H1 (cell line): ENCODE results near the gene PRKCA. TPM values are rescaled to one million over a fixed set of nuclear protein-coding genes. Genes with fewer than 3 reads are reported as not detected.
"Not testable (repeated sequence)": the region's sequence is repeated elsewhere in the genome, so short reads cannot be mapped to it uniquely, and the experiment has no call there.

Experiments
- CTCF ChIA-PET: fragments of 300-600 bp; sonication (Branson Sonifier 250); formaldehyde crosslinking; loops from one replicate; lab custom pipeline; 2021; ENCODE audit not compliant: partially characterized antibody; lab: Charles Lee
- POLR2A ChIA-PET: fragments of 300-600 bp; sonication (Branson Sonifier 250); formaldehyde crosslinking; loops from one replicate; lab custom pipeline; 2021; ENCODE audit warnings: inconsistent platforms; ENCODE audit not compliant: partially characterized antibody; lab: Charles Lee
- DNase-seq, 2 experiments: peaks; one replicate each; pipeline versions ENCODE4 v3.0.0 to v3.0.0-alpha.2; 2010 to 2022; ENCODE audit warnings: low spot score in 2 of 2, low read depth in 1 of 2, mixed read lengths in 1 of 2
- FAIRE-seq: peaks from 2 replicates; lab custom pipeline; 2011; peaks lifted over from hg19 to GRCh38; lab: Jason Lieb, UNC
- H2AFZ ChIP-seq: 2 replicates; pipeline ENCODE4 v1.8.1; 2012; ENCODE audit warnings: low read length, inconsistent platforms
- H2AK5ac ChIP-seq: 2 replicates; pipeline ENCODE4 v1.6.1; 2013; ENCODE audit warnings: low read depth, low read length
- H2BK120ac ChIP-seq: replicated peaks from 2 replicates; pipeline ENCODE3; 2013; ENCODE audit warnings: low read depth, low read length, inconsistent platforms
- H2BK12ac ChIP-seq: 2 replicates; pipeline ENCODE4 v1.6.1; 2013; ENCODE audit warnings: low read depth, low read length
- H2BK15ac ChIP-seq: 2 replicates; pipeline ENCODE4 v1.6.1; 2013; ENCODE audit warnings: low read length
- H2BK20ac ChIP-seq: 2 replicates; pipeline ENCODE4 v1.6.1; 2013; ENCODE audit warnings: low read length
- H2BK5ac ChIP-seq: 2 replicates; pipeline ENCODE4 v1.6.1; 2013; ENCODE audit warnings: low read depth, low read length
- H3K14ac ChIP-seq: 2 replicates; pipeline ENCODE4 v1.6.1; 2013; ENCODE audit warnings: inconsistent platforms; ENCODE audit not compliant: insufficient read length
- H3K18ac ChIP-seq: 2 replicates; pipeline ENCODE4 v1.6.1; 2013; ENCODE audit warnings: low read length; ENCODE audit errors: extremely low read depth
- H3K23ac ChIP-seq: 2 replicates; pipeline ENCODE4 v1.6.1; 2013; ENCODE audit warnings: inconsistent platforms; ENCODE audit not compliant: insufficient read length
- H3K23me2 ChIP-seq: 2 replicates; pipeline ENCODE4 v1.6.1; 2013; ENCODE audit warnings: low read depth, low read length
- H3K27ac ChIP-seq: 2 replicates; pipeline ENCODE4 v1.6.1; 2011; ENCODE audit warnings: low read depth, low read length, inconsistent platforms
- H3K27me3 ChIP-seq, 4 experiments: replicated peaks in 1 of 4; 1 replicate in 1 of 4; 2 replicates in 3 of 4; pipeline versions ENCODE4 v1.6.1 to v1.8.1; 2011 to 2013; ENCODE audit warnings: low read length in 3 of 4, mild to moderate bottlenecking in 3 of 4, inconsistent platforms in 2 of 4, mixed read lengths in 2 of 4, moderate library complexity in 1 of 4; ENCODE audit not compliant: control insufficient read depth in 3 of 4, insufficient read depth in 3 of 4; ENCODE audit errors: extremely low read depth in 1 of 4
- H3K36me3 ChIP-seq, 4 experiments: 2 replicates each; pipeline versions ENCODE4 v1.6.1 to v1.8.1; 2011 to 2013; ENCODE audit warnings: mild to moderate bottlenecking in 4 of 4, low read length in 3 of 4, moderate library complexity in 2 of 4, control low read depth in 1 of 4, inconsistent platforms in 1 of 4; ENCODE audit not compliant: insufficient read depth in 4 of 4, control insufficient read depth in 2 of 4
- H3K4ac ChIP-seq: replicated peaks from 2 replicates; pipeline ENCODE3; 2013; ENCODE audit warnings: low read length, low read depth, mixed read lengths, inconsistent platforms; ENCODE audit not compliant: insufficient read length
- H3K4me1 ChIP-seq, 4 experiments: replicated peaks in 1 of 4; 1 replicate in 1 of 4; 2 replicates in 3 of 4; pipeline versions ENCODE4 v1.6.1 to v1.8.1; 2011 to 2013; ENCODE audit warnings: low read length in 3 of 4, inconsistent platforms in 2 of 4, mixed read lengths in 1 of 4; ENCODE audit not compliant: insufficient read depth in 4 of 4, control insufficient read depth in 3 of 4
- H3K4me2 ChIP-seq, 2 experiments: 2 replicates each; pipeline versions ENCODE4 v1.6.1 to v1.8.1; 2011 to 2013; ENCODE audit warnings: low read depth in 2 of 2, low read length in 2 of 2, control low read depth in 1 of 2, inconsistent platforms in 1 of 2, mild to moderate bottlenecking in 1 of 2; ENCODE audit not compliant: insufficient read depth in 1 of 2
- H3K4me3 ChIP-seq, 4 experiments: fragments of 200-600, 300-600 bp in 1 of 4; sonication (generic), shearing (Covaris generic), sonication (Bioruptor Twin) in 1 of 4; 2 replicates each; pipeline versions ENCODE4 v1.5.1 to v1.8.1; 2011 to 2016; ENCODE audit warnings: low read length in 4 of 4, low read depth in 3 of 4, control low read depth in 2 of 4, inconsistent platforms in 2 of 4, mild to moderate bottlenecking in 2 of 4, mixed read lengths in 1 of 4, moderate library complexity in 1 of 4; ENCODE audit not compliant: insufficient read depth in 2 of 4; ENCODE audit errors: extremely low read depth in 1 of 4
- H3K56ac ChIP-seq: replicated peaks from 2 replicates; pipeline ENCODE3; 2013; ENCODE audit warnings: low read depth, mild to moderate bottlenecking, mixed read lengths, low read length, inconsistent platforms; ENCODE audit not compliant: insufficient read length
- H3K79me1 ChIP-seq: 2 replicates; pipeline ENCODE4 v1.6.1; 2013; ENCODE audit warnings: low read depth, low read length, control low read depth
- H3K79me2 ChIP-seq, 2 experiments: 2 replicates each; pipeline versions ENCODE4 v1.6.1 to v1.8.1; 2012 to 2013; ENCODE audit warnings: low read length in 2 of 2, mild to moderate bottlenecking in 2 of 2, inconsistent platforms in 1 of 2; ENCODE audit not compliant: insufficient read depth in 2 of 2, control insufficient read depth in 1 of 2
- H3K9ac ChIP-seq, 4 experiments: replicated peaks in 1 of 4; 1 replicate in 1 of 4; 2 replicates in 3 of 4; pipeline versions ENCODE4 v1.6.1 to v1.8.1; 2011 to 2013; ENCODE audit warnings: low read depth in 3 of 4, low read length in 3 of 4, control low read depth in 2 of 4, mild to moderate bottlenecking in 2 of 4, moderate library complexity in 2 of 4, inconsistent platforms in 1 of 4; ENCODE audit errors: extremely low read depth in 1 of 4
- H3K9me3 ChIP-seq, 2 experiments: 2 replicates each; pipeline versions ENCODE4 v1.6.1 to v1.8.1; 2012 to 2013; ENCODE audit warnings: mild to moderate bottlenecking in 2 of 2, moderate library complexity in 2 of 2, control low read depth in 1 of 2, inconsistent platforms in 1 of 2, low read depth in 1 of 2, low read length in 1 of 2, mixed read lengths in 1 of 2; ENCODE audit not compliant: insufficient read depth in 2 of 2
- H4K20me1 ChIP-seq, 2 experiments: replicated peaks in 1 of 2; 2 replicates each; pipeline versions ENCODE3 to v1.8.1; 2011 to 2013; ENCODE audit warnings: inconsistent platforms in 2 of 2, low read length in 2 of 2, mild to moderate bottlenecking in 1 of 2; ENCODE audit not compliant: insufficient read depth in 2 of 2, control insufficient read depth in 1 of 2
- H4K5ac ChIP-seq: 2 replicates; pipeline ENCODE4 v1.6.1; 2013; ENCODE audit warnings: low read length, low read depth, mixed read lengths, inconsistent platforms; ENCODE audit not compliant: insufficient read length
- H4K8ac ChIP-seq: 2 replicates; pipeline ENCODE4 v1.8.0; 2013; ENCODE audit warnings: mild to moderate bottlenecking, moderate library complexity, low read length, inconsistent platforms; ENCODE audit not compliant: insufficient read depth; ENCODE audit errors: extremely low read depth
- H4K91ac ChIP-seq: replicated peaks from 2 replicates; pipeline ENCODE3; 2013; ENCODE audit warnings: low read length, mixed read lengths, inconsistent platforms; ENCODE audit not compliant: insufficient read length
- ASH2L ChIP-seq: fragments of 200-600, 300-600 bp; sonication (generic); IDR thresholded peaks from one replicate; pipeline ENCODE4 v1.7.1; 2017; ENCODE audit warnings: low read length
- BRCA1 ChIP-seq: IDR thresholded peaks from 2 replicates; pipeline ENCODE4 v1.6.1; 2012; ENCODE audit warnings: low read depth, low read length, improper control_type of control experiment
- RAD21 ChIP-seq, 2 experiments: IDR thresholded peaks in 1 of 2; conservative IDR thresholded peaks in 1 of 2; 2 replicates each; pipeline ENCODE4 v1.6.1; 2011; ENCODE audit warnings: low read depth in 2 of 2, low read length in 2 of 2, improper control_type of control experiment in 1 of 2, inconsistent platforms in 1 of 2, mild to moderate bottlenecking in 1 of 2, moderate library complexity in 1 of 2
- SUZ12 ChIP-seq: fragments of 200-600 bp; sonication (generic); IDR thresholded peaks from 2 replicates; pipeline ENCODE4 v1.6.1; 2012; ENCODE audit warnings: mild to moderate bottlenecking, inconsistent platforms, low read length, moderate library complexity, mixed read lengths
- ZNF274 ChIP-seq: IDR thresholded peaks from 2 replicates; pipeline ENCODE4 v1.7.0; 2012; ENCODE audit warnings: low read length, borderline replicate concordance; ENCODE audit errors: extremely low read depth
- WGBS, 2 experiments: shearing (Covaris generic) in 1 of 2; methylation state at CpG; one replicate each; pipeline versions ENCODE4 v1.1.6 to v1.1.7; 2013 to 2015; ENCODE audit warnings: low lambda C conversion rate in 2 of 2, mixed read lengths in 2 of 2, inconsistent platforms in 1 of 2, low coverage in 1 of 2, missing lambda C conversion rate in 1 of 2; ENCODE audit not compliant: insufficient replicate concordance in 2 of 2, insufficient coverage in 1 of 2, insufficient read length in 1 of 2; ENCODE audit errors: extremely low coverage in 1 of 2, missing lambda C conversion rate in 1 of 2; 5-methylcytosine and 5-hydroxymethylcytosine counted together
- polyA plus RNA-seq, 7 experiments: library from polyadenylated mRNA; depleted of rRNA in 3 of 7; stranded (reverse) in 5 of 7; unstranded in 2 of 7; fragments of >200 nt in 5 of 7; fragments of 200-250 nt in 2 of 7; gene quantifications; 1 replicate in 5 of 7; 2 replicates in 1 of 7; 4 replicates in 1 of 7; pipeline versions ENCODE4 v1.2.1 to v1.2.3, GENCODE V29; 2011 to 2013; ENCODE audit warnings: missing spikeins in 2 of 7, mixed read lengths in 2 of 7
- total RNA-seq: library from RNA; stranded (reverse); fragmentation: NEBNext Ultra II Directional; extraction: Animal tissue kit (Norgen Biotek cat#: 25700); gene quantifications from 2 replicates; pipeline ENCODE4 v1.2.1, GENCODE V29; 2021

PRKCA gene
- total and polyA plus RNA-seq, 2 of the 8 experiments (the other 6 are each of a cell fraction or from before 2014, with no cell fraction given), result 5.8 to 17.8 TPM

GRCh38 chr17:66488864-66489263, 186.5 kb downstream of the PRKCA start (continued):
- TF ChIP-seq RAD21 (IDR thresholded peaks at IDR 0.05 in 1 of 2, conservative IDR thresholded peaks at IDR 0.05 in 1 of 2; ENCODE audit: low read depth in 2 of 2, low read length in 2 of 2), result no peak
- TF ChIP-seq ASH2L, result no peak
- TF ChIP-seq ZNF274, result no peak
- no peak for TF ChIP-seq SUZ12
- TF ChIP-seq BRCA1, result no peak

GRCh38 chr17:66489576-66489975, 187.2 kb downstream of the PRKCA start:
- H4K20me1 ChIP-seq, H3K27me3 ChIP-seq, H3K9ac ChIP-seq, H3K27ac ChIP-seq, H2BK12ac ChIP-seq, H2BK120ac ChIP-seq, H3K4me3 ChIP-seq, DNase-seq, H3K18ac ChIP-seq, H4K91ac ChIP-seq, H4K5ac ChIP-seq, H3K36me3 ChIP-seq, H3K56ac ChIP-seq, H3K4ac ChIP-seq, H2BK20ac ChIP-seq, H3K14ac ChIP-seq, H3K9me3 ChIP-seq, H2BK15ac ChIP-seq, H2BK5ac ChIP-seq, H3K4me2 ChIP-seq, H2AFZ ChIP-seq, FAIRE-seq, POLR2A ChIA-PET, H3K23me2 ChIP-seq, H2AK5ac ChIP-seq, H3K23ac ChIP-seq, H3K79me2 ChIP-seq, H4K8ac ChIP-seq, H3K79me1 ChIP-seq: not testable (repeated sequence)
- peaks cover 6 to 25% (median 19%) of the 10 kb centered on the region in 4 experiments; a peak in 5 of 7 replicates for H3K4me1 ChIP-seq
- WGBS, 2 experiments, result 89% methylated on average over 2 of the region's 3 CpGs; no CpG with 5 or more reads in 1 of the 2 experiments
- CTCF ChIA-PET, result interaction anchor here (1.2 kb wide), 2 partner anchors 9 to 10 kb away, joined by 3 to 6 read pairs; no protein-coding TSS in a partner anchor
